GM23338 (cell line): ENCODE data around the gene MRFAP1.

ENCODE experiments used
- CREB1 ChIP-seq: fragments of 250-450 bp; sonication (Bioruptor Pico); IDR thresholded peaks from 2 replicates; pipeline ENCODE4 v1.5.0; 2020; ENCODE audit warnings: low read depth, mild to moderate bottlenecking, moderate library complexity
- EZH2 ChIP-seq: fragments of 200-600 bp; sonication (generic); IDR thresholded peaks from one replicate; pipeline ENCODE4 v1.8.0; 2017; ENCODE audit warnings: antibody characterized with exemption, mild to moderate bottlenecking, low read depth; ENCODE audit not compliant: unreplicated experiment
- EZH2phosphoT487 ChIP-seq: fragments of 200-600 bp; sonication (generic); IDR thresholded peaks from one replicate; pipeline ENCODE4 v1.8.1; 2018; ENCODE audit warnings: antibody characterized with exemption; ENCODE audit not compliant: unreplicated experiment
- JUNB ChIP-seq: IDR thresholded peaks from one replicate; pipeline ENCODE4 v1.6.1; 2016; ENCODE audit warnings: antibody characterized with exemption; ENCODE audit not compliant: unreplicated experiment
- NANOG ChIP-seq: IDR thresholded peaks from 2 replicates; pipeline ENCODE4 v1.6.1; 2016; ENCODE audit warnings: antibody characterized with exemption, borderline replicate concordance
- POLR2AphosphoS5 ChIP-seq: IDR thresholded peaks from 2 replicates; pipeline ENCODE4 v1.6.1; 2016; ENCODE audit warnings: antibody characterized with exemption, low read depth
- STAT1 ChIP-seq: IDR thresholded peaks from one replicate; pipeline ENCODE4 v1.6.1; 2016; ENCODE audit warnings: antibody characterized with exemption; ENCODE audit not compliant: unreplicated experiment
- ZNF114 ChIP-seq: fragments of 250-450 bp; sonication (Bioruptor Pico); IDR thresholded peaks from 2 replicates; pipeline ENCODE4 v1.5.0; 2020; ENCODE audit warnings: mild to moderate bottlenecking, moderate library complexity
- ZNF331 ChIP-seq: fragments of 250-450 bp; sonication (Bioruptor Pico); IDR thresholded peaks from 2 replicates; pipeline ENCODE4 v1.5.0; 2020; ENCODE audit warnings: low read depth, mild to moderate bottlenecking, moderate library complexity
- ZNF462 ChIP-seq: fragments of 250-450 bp; sonication (Bioruptor Pico); IDR thresholded peaks from 2 replicates; pipeline ENCODE4 v1.5.0; 2020; ENCODE audit warnings: mild to moderate bottlenecking, moderate library complexity
- TF ChIP-seq, protein P1 (sequence below), 2 experiments: fragments of 200-600 bp in 1 of 2; sonication (generic) in 1 of 2; conservative IDR thresholded peaks; 2 replicates each; pipeline versions ENCODE4 v1.5.1 to v1.6.1; 2016 to 2017; ENCODE audit warnings: antibody characterized with exemption in 2 of 2, low read depth in 2 of 2, mild to moderate bottlenecking in 2 of 2, moderate library complexity in 1 of 2
- TF ChIP-seq, protein P2 (sequence below): IDR thresholded peaks from one replicate; pipeline ENCODE4 v1.6.1; 2018; ENCODE audit warnings: antibody characterized with exemption; ENCODE audit not compliant: unreplicated experiment
- TF ChIP-seq, protein P3 (sequence below): IDR thresholded peaks from 2 replicates; pipeline ENCODE4 v1.6.1; 2016; ENCODE audit warnings: antibody characterized with exemption

DNA sequence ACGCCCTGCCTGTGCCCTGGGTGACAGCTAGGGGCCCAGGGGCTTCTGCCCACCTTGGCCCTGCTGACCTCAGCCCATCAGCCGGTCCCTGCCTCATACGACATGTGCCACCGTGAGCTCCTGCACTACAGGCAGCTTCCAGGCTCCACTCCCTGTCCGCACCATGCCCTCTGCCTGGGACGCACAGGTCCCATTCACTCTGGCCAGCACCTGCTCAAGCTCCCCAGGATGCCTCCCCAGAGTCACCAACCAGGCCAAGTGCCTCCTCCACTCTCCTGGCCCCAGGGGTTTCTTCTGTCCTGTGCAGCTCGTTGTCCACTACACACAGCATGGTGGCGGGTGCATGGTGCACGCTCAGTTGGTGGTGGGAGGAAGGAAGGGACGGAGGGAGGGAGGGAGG, 20.2 kb upstream of the MRFAP1 start:
- TF ChIP-seq, protein P1, sequence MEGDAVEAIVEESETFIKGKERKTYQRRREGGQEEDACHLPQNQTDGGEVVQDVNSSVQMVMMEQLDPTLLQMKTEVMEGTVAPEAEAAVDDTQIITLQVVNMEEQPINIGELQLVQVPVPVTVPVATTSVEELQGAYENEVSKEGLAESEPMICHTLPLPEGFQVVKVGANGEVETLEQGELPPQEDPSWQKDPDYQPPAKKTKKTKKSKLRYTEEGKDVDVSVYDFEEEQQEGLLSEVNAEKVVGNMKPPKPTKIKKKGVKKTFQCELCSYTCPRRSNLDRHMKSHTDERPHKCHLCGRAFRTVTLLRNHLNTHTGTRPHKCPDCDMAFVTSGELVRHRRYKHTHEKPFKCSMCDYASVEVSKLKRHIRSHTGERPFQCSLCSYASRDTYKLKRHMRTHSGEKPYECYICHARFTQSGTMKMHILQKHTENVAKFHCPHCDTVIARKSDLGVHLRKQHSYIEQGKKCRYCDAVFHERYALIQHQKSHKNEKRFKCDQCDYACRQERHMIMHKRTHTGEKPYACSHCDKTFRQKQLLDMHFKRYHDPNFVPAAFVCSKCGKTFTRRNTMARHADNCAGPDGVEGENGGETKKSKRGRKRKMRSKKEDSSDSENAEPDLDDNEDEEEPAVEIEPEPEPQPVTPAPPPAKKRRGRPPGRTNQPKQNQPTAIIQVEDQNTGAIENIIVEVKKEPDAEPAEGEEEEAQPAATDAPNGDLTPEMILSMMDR (conservative IDR thresholded peaks at IDR 0.05; ENCODE audit: low read depth in 2 of 2), result no peak
- TF ChIP-seq EZH2 (no peak), ZNF331 (CRISPR knock-in tag) (no peak), POLR2AphosphoS5 (no peak), NANOG (no peak), EZH2phosphoT487 (no peak), CREB1 (CRISPR knock-in tag) (no peak), ZNF114 (CRISPR knock-in tag) (no peak), STAT1 (no peak), ZNF462 (CRISPR knock-in tag) (no peak), JUNB (no peak)
- TF ChIP-seq, protein P2, sequence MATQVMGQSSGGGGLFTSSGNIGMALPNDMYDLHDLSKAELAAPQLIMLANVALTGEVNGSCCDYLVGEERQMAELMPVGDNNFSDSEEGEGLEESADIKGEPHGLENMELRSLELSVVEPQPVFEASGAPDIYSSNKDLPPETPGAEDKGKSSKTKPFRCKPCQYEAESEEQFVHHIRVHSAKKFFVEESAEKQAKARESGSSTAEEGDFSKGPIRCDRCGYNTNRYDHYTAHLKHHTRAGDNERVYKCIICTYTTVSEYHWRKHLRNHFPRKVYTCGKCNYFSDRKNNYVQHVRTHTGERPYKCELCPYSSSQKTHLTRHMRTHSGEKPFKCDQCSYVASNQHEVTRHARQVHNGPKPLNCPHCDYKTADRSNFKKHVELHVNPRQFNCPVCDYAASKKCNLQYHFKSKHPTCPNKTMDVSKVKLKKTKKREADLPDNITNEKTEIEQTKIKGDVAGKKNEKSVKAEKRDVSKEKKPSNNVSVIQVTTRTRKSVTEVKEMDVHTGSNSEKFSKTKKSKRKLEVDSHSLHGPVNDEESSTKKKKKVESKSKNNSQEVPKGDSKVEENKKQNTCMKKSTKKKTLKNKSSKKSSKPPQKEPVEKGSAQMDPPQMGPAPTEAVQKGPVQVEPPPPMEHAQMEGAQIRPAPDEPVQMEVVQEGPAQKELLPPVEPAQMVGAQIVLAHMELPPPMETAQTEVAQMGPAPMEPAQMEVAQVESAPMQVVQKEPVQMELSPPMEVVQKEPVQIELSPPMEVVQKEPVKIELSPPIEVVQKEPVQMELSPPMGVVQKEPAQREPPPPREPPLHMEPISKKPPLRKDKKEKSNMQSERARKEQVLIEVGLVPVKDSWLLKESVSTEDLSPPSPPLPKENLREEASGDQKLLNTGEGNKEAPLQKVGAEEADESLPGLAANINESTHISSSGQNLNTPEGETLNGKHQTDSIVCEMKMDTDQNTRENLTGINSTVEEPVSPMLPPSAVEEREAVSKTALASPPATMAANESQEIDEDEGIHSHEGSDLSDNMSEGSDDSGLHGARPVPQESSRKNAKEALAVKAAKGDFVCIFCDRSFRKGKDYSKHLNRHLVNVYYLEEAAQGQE, result no peak
- TF ChIP-seq, protein P3, sequence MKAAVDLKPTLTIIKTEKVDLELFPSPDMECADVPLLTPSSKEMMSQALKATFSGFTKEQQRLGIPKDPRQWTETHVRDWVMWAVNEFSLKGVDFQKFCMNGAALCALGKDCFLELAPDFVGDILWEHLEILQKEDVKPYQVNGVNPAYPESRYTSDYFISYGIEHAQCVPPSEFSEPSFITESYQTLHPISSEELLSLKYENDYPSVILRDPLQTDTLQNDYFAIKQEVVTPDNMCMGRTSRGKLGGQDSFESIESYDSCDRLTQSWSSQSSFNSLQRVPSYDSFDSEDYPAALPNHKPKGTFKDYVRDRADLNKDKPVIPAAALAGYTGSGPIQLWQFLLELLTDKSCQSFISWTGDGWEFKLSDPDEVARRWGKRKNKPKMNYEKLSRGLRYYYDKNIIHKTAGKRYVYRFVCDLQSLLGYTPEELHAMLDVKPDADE, result no peak
